GM21825 (cell line): ENCODE data around the gene CDC5L.
"Not testable (repeated sequence)": the region's sequence is repeated elsewhere in the genome, so short reads cannot be mapped to it uniquely, and the experiment has no call there.

Experiments used
- ATAC-seq: cut with Tn5 transposase; IDR thresholded peaks from one replicate; pipeline ENCODE4 v1.9.1; 2021; ENCODE audit warnings: mild to moderate bottlenecking, moderate library complexity; ENCODE audit not compliant: unreplicated experiment

The CDC5L gene

GRCh38 chr6:44387346-44388134 lies at the start of gene CDC5L:
Gene CDC5L (plus strand): TSS chr6:44387706. CDS start chr6:44387824, 118 bp downstream.
- peak; percentile 89 for ATAC-seq

GRCh38 chr6:44338228-44339122 lies 49.0 kb upstream of the CDC5L start:
- ATAC-seq = peak; percentile 74

- no peak for ATAC-seq
Measured at GRCh38 chr6:44339301-44339700, 48.2 kb upstream of the CDC5L start.

GRCh38 chr6:44339763-44340625 lies 47.5 kb upstream of the CDC5L start:
- no peak for ATAC-seq

GRCh38 chr6:44341095-44341890 lies 46.2 kb upstream of the CDC5L start:
- ATAC-seq = no peak

GRCh38 chr6:44342052-44342451 lies 45.5 kb upstream of the CDC5L start:
- ATAC-seq = no peak

GRCh38 chr6:44342489-44342888 lies 45.0 kb upstream of the CDC5L start, which contains the start of gene SPATS1:
Gene SPATS1 (plus strand): TSS chr6:44342650. CDS start chr6:44343096, 446 bp downstream.
- no peak for ATAC-seq

- not testable (repeated sequence) for ATAC-seq
Measured at GRCh38 chr6:44346818-44347217, 40.7 kb upstream of the CDC5L start.

- ATAC-seq = no peak
Measured at GRCh38 chr6:44349904-44350649, 37.4 kb upstream of the CDC5L start.

DNA sequence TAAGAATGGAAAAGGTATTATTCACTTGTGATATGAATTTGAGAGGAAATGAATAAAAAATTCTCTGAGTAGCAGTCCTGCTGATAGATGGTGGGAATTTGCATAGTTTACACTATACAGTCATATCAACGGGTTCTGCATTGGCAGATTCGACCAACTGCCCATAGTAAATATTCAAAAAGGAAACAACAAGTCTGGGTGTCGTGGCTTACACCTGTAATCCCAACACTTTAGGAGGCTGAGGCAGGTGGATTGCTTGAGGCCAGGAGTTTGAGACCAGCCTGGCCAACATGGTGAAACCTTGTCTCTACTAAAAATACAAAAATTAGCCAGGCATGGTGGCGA lies 36.9 kb upstream of the CDC5L start:
- not testable (repeated sequence) for ATAC-seq

DNA sequence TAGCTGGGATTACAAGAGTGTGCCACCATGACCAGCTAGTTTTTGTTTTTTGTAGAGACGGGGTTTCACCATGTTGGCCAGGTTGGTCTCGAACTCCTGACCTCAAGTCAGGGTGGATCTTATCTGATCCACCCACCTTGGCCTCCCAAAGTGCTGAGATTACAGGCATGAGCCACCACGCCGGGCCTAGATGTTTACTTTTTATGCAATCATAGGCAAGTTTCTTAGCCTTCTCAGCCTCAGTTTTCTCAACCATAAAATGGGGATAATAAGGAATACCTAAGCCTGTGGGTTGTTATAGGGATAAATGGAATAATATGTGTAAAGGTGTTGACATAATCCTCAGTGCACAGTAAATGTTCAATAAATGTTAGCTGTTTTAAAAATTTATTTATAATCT lies 35.2 kb upstream of the CDC5L start:
- ATAC-seq = no peak

- ATAC-seq = no peak
Measured at GRCh38 chr6:44353336-44353735, 34.2 kb upstream of the CDC5L start.

DNA sequence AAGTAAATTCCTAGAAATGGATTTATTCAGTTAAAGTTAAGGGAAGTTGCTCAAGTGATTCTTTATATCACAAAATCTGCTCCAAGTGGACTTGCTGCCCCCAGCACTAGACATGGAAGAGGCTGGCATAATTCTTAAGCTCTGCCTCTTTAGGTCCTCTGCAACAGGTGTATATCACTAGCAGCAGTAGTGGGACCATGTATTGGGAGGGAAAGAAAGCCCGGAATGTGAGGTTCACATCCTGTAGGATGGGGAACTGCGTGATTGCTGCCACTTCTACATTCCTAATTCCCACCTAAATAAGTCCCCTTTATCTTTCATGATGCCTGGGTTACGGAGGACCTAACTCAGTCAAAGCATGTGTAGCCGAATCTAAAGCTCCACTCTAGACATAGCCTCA lies 31.9 kb upstream of the CDC5L start:
- no peak for ATAC-seq

DNA sequence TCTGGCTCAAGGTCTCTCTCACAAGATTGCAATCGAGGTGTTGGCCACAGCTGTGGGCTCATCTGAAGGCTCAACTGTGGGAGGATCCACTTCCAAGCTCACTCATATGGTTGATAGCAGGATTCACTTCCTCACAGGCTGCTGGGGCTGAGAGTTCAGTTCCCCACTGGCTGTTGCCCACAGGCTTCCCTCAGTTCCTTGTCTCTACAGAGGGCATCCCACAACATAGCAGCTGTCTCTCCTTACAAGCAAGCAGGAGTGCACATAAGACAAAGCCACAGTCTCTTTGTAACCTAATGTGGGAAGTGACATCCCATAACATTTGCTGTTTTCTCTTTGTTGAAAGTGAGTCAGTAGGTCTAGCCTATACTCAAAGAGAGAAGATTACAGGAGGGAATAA lies 31.0 kb upstream of the CDC5L start:
- ATAC-seq = no peak

DNA sequence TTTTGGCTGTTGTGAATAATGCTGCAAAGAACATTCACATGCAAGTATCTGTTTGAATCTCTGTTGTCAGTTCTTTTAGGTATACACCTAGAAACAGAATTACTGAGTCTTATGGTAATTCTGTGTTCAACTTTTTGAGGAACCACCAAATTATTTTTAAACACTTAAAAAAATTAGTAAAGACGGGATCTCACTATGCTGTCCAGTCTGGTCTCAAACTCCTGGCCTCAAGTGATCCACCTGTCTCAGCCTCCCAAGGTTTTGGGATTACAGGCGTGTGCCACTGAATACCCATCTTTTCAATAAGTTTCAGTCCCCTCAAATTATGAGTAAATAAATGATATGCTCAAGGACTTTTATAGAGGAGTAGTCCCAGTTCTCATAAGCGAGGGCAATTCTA lies 27.5 kb upstream of the CDC5L start:
- ATAC-seq = no peak

DNA sequence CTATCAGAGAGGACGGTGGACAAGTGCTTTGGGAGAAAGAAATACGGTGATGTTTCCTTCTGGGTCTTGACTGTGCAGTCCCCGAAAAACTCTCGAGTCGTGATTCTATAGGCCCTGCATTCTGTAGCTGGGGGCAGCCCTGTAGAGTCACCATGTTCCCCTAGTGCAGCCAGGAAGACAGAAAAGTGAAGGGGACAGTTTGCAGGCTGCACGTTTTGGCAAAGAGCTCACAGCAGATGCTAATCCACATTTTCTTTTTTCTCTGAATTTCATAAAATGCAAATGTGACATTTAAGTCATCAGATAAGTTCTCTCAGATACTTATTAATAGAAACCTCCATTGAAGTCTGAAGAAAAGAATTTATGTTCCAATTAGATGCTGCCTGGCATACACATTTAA lies 25.6 kb upstream of the CDC5L start:
- no peak for ATAC-seq

DNA sequence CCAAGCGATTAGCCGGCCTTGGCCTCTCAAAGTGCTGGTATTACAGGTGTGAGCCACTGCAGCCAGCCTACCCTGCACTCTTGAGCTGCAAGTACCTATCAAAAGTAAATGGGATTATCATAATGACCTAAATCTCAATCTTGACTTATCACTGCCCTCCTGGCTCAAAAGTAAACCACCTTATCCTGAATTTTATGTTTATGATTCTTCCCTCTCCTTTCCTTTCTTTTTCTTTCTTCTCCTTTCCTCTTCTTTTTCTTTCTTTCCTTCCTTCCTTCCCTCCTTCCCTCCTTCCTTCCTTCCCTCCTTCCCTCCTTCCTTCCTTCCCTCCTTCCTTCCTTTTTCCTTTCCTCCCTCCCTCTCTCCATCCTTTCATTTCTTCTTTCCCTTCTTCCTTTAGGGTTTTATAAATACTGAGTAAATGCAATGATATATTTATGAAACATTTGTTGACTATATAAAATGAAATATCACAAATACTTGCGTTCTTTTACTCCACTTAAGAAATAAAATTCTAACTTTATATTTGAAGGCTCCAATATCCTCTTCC lies 24.1 kb upstream of the CDC5L start:
- ATAC-seq = no peak

GRCh38 chr6:44366781-44367180 lies 20.7 kb upstream of the CDC5L start:
- no peak for ATAC-seq

GRCh38 chr6:44367681-44368080 lies 19.8 kb upstream of the CDC5L start:
- ATAC-seq = no peak
